ENCODE results near the gene PTPRN2.
A peak's percentile ranks its signal among the peaks of the same experiment; 100 is the strongest.

Gene PTPRN2

GRCh38 chr7:158397885-158398284 lies 189.7 kb downstream of the PTPRN2 start:
- no peak overlapping the region for H3K4me3 Mint-ChIP-seq
- H3K4me1 Mint-ChIP-seq (ENCODE audit: low read depth in 2 of 2) = no peaks in the 10 kb centered on the region
- H3K27ac Mint-ChIP-seq = no peak overlapping the region
- ATAC-seq (replicated peaks) = no peak
- DNase-seq = no peak
- peaks cover 3 to 15% of the 10 kb centered on the region in 2 donors for H3K9me3 Mint-ChIP-seq
- H3K36me3 Mint-ChIP-seq (ENCODE audit: insufficient read depth) = no peaks in the 10 kb centered on the region
- H3K27me3 Mint-ChIP-seq = peaks cover 7 to 27% of the 10 kb centered on the region in 2 donors

- no peak overlapping the region for H3K4me3 Mint-ChIP-seq
- ATAC-seq (replicated peaks) = no peak
- peaks cover 3 to 15% of the 10 kb centered on the region in 2 donors for H3K9me3 Mint-ChIP-seq
- peaks cover 7 to 20% of the 10 kb centered on the region in 2 donors for H3K27me3 Mint-ChIP-seq
- H3K27ac Mint-ChIP-seq = no peak overlapping the region
- no peak for DNase-seq
- H3K4me1 Mint-ChIP-seq (ENCODE audit: low read depth in 2 of 2) = no peaks in the 10 kb centered on the region
- H3K36me3 Mint-ChIP-seq (ENCODE audit: insufficient read depth) = no peaks in the 10 kb centered on the region
Observed at GRCh38 chr7:158396982-158397862, 190.4 kb downstream of the PTPRN2 start.

GRCh38 chr7:158396301-158396905 lies 191.2 kb downstream of the PTPRN2 start:
- no peak for ATAC-seq (replicated peaks)
- H3K9me3 Mint-ChIP-seq = peaks cover 3 to 15% of the 10 kb centered on the region in 2 donors
- no peak overlapping the region for H3K4me3 Mint-ChIP-seq
- H3K27ac Mint-ChIP-seq = no peak overlapping the region
- H3K27me3 Mint-ChIP-seq = peaks cover 2 to 13% of the 10 kb centered on the region in 2 donors
- no peaks in the 10 kb centered on the region for H3K36me3 Mint-ChIP-seq (ENCODE audit: insufficient read depth)
- no peaks in the 10 kb centered on the region for H3K4me1 Mint-ChIP-seq (ENCODE audit: low read depth in 2 of 2)
- no peak for DNase-seq

- DNase-seq (no peak), ATAC-seq (replicated peaks) (no peak)
- Mint-ChIP-seq H3K9me3 (peaks cover 3 to 15% of the 10 kb centered on the region in 2 donors), H3K27me3 (peaks cover 0 to 13% of the 10 kb centered on the region in 2 donors), H3K4me1 (ENCODE audit: low read depth in 2 of 2) (no peaks in the 10 kb centered on the region), H3K36me3 (ENCODE audit: insufficient read depth) (no peaks in the 10 kb centered on the region), H3K4me3 (no peak overlapping the region), H3K27ac (no peak overlapping the region)
Observed at GRCh38 chr7:158395780-158396278, 191.8 kb downstream of the PTPRN2 start.

DNA sequence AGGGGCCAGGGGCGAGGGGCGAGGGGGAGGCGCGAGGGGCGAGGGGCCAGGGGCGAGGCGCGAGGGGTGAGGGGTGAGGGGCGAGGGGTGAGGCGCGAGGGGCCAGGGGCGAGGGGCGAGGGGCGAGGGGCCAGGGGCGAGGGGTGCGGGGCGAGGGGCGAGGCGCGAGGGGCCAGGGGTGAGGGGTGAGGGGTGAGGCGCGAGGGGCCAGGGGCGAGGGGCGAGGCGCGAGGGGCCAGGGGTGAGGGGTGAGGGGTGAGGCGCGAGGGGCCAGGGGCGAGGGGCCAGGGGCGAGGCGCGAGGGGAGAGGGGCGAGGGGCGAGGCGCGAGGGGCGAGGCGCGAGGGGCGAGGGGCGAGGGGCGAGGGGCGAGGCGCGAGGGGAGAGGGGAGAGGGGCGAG lies 192.3 kb downstream of the PTPRN2 start:
- Mint-ChIP-seq H3K4me3 (no peak overlapping the region), H3K27me3 (peaks cover 0 to 13% of the 10 kb centered on the region in 2 donors)
- ATAC-seq (replicated peaks) = no peak

DNA sequence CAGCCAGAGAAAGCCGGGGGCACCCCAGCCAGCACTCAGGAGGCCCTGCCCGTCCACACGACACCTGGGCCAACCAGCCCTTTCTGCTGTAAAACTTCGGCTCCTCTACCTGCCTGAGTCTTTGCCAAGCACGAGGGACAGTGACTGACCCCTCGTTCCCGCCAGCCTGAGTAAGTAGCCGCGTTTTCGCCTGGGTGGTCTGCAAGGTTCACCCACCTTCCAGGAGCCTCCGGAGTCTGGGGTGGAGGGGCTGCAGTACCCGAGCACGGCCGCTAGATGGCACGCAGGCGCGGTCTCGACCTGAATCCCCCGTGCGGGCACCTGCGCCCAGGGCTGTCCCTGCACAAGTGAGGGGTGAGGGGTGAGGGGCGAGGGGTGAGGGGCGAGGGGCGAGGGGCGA lies 192.7 kb downstream of the PTPRN2 start:
- no peaks in the 10 kb centered on the region for H3K4me1 Mint-ChIP-seq (ENCODE audit: low read depth in 2 of 2)
- ATAC-seq (replicated peaks) (no peak), DNase-seq (peak; percentile 15 to 26 (median 21))
- H3K36me3 Mint-ChIP-seq (ENCODE audit: insufficient read depth) = no peaks in the 10 kb centered on the region
- peak overlapping the region in 1 of 2 donors; percentile 54 for H3K27ac Mint-ChIP-seq
- H3K9me3 Mint-ChIP-seq = peaks cover 3 to 15% of the 10 kb centered on the region in 2 donors
- H3K27me3 Mint-ChIP-seq = peaks cover 0 to 15% of the 10 kb centered on the region in 2 donors
- no peak overlapping the region for H3K4me3 Mint-ChIP-seq

More for the DNA sequence above, 192.3 kb downstream of the PTPRN2 start:
- no peaks in the 10 kb centered on the region for H3K4me1 Mint-ChIP-seq (ENCODE audit: low read depth in 2 of 2)
- peaks cover 3 to 15% of the 10 kb centered on the region in 2 donors for H3K9me3 Mint-ChIP-seq
- no peak overlapping the region for H3K27ac Mint-ChIP-seq
- no peaks in the 10 kb centered on the region for H3K36me3 Mint-ChIP-seq (ENCODE audit: insufficient read depth)
- no peak for DNase-seq

DNA sequence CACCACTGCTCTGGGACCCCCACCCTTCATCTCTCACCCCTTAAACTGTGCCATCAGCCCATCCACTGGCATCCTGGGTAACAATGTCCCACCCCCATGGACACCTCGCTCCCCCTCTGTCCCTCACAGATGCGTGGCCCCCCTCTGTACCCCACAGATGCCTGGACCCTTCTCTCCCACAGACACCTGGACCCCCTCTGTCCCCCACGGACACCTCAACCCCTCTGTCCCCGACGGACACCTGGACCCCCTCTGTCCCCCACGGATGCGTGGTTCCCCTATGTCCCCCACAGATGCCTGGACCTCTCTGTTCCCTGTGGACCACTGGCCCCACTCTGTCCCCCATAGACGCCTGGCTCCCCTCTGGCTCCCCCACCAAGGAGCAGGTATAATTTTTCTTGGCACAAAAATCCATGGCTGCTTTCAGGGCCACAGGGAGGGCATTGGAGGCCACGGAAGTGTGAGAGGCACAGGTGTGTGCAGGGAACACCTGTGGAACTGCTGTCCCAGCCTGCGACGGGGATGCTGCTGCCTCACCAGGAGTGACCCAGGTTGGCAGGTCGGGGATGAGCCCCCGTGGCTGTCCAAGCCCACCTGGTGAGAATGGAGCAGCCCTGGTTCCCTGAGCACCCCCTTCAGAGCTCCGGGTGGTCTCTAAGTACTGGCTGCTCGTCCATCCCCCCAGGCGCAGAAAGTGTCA lies 193.5 kb downstream of the PTPRN2 start:
- DNase-seq = no peak
- Mint-ChIP-seq H3K27me3 (peaks cover 0 to 18% of the 10 kb centered on the region in 2 donors), H3K27ac (peak overlapping the region in 1 of 2 donors; percentile 54)

DNA sequence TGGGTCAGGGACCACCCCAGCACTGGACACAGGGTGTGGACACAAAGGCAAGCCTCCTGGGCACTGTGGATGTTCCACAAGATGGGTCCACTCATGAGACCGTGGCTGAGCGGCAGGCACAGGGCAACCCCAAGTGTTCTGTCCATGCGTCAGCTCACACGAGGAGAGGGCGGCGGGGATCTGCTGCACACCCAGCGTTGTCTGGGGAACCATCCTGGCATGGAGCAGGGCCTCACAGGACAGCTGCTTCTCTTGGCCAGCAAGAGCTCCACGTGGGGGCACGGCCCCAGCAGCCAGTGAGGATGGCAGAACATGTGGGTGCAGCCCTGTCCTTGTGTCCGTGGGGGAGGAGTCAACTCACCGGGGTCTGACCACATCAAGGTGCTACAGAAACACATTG lies 195.4 kb downstream of the PTPRN2 start:
- Mint-ChIP-seq H3K9me3 (no peaks in the 10 kb centered on the region), H3K27me3 (peaks cover 0 to 35% of the 10 kb centered on the region in 2 donors), H3K27ac (no peak overlapping the region), H3K36me3 (ENCODE audit: insufficient read depth) (no peaks in the 10 kb centered on the region), H3K4me1 (ENCODE audit: low read depth in 2 of 2) (no peaks in the 10 kb centered on the region), H3K4me3 (no peak overlapping the region)
- ATAC-seq (replicated peaks) (no peak), DNase-seq (no peak)

More for the DNA sequence above, 193.5 kb downstream of the PTPRN2 start:
- ATAC-seq (replicated peaks) = no peak
- no peaks in the 10 kb centered on the region for H3K36me3 Mint-ChIP-seq (ENCODE audit: insufficient read depth)
- H3K4me1 Mint-ChIP-seq (ENCODE audit: low read depth in 2 of 2) = no peaks in the 10 kb centered on the region
- H3K4me3 Mint-ChIP-seq = no peak overlapping the region
- H3K9me3 Mint-ChIP-seq = peaks cover 3 to 9% of the 10 kb centered on the region in 2 donors

DNA sequence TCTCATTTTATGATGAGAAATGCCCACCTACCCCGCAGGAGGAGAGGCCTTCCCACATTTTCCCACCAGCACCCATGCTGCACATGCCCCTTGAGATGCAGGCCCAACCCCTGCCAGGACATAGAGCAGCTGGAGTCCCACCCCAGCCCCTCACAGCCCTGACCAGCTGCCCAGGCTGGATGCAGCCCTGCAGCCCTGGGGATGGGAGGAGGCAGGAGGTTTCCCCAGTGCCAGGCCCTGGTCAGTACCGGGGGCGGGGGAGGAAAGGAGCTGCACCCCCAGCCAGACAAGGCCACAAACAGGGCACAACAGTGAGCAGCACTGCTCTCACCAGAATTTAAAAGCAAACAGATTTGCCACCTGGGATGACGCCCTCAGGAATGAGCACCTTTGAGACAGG lies 196.1 kb downstream of the PTPRN2 start:
- no peak overlapping the region for H3K27ac Mint-ChIP-seq
- DNase-seq (no peak), ATAC-seq (replicated peaks) (no peak)
- peaks cover 0 to 42% of the 10 kb centered on the region in 2 donors for H3K27me3 Mint-ChIP-seq
- no peaks in the 10 kb centered on the region for H3K9me3 Mint-ChIP-seq
- H3K4me3 Mint-ChIP-seq = no peak overlapping the region
- H3K36me3 Mint-ChIP-seq (ENCODE audit: insufficient read depth) = no peaks in the 10 kb centered on the region
- H3K4me1 Mint-ChIP-seq (ENCODE audit: low read depth in 2 of 2) = no peaks in the 10 kb centered on the region

GRCh38 chr7:158391141-158391540 lies 196.5 kb downstream of the PTPRN2 start:
- H3K4me1 Mint-ChIP-seq (ENCODE audit: low read depth in 2 of 2) = no peaks in the 10 kb centered on the region
- H3K27me3 Mint-ChIP-seq = peaks cover 0 to 42% of the 10 kb centered on the region in 2 donors
- H3K9me3 Mint-ChIP-seq = no peaks in the 10 kb centered on the region
- H3K36me3 Mint-ChIP-seq (ENCODE audit: insufficient read depth) = no peaks in the 10 kb centered on the region
- no peak overlapping the region for H3K4me3 Mint-ChIP-seq
- H3K27ac Mint-ChIP-seq = no peak overlapping the region
- no peak for DNase-seq
- ATAC-seq (replicated peaks) = no peak

- H3K27ac Mint-ChIP-seq = no peak overlapping the region
- H3K36me3 Mint-ChIP-seq (ENCODE audit: insufficient read depth) = no peaks in the 10 kb centered on the region
- peaks cover 0 to 42% of the 10 kb centered on the region in 2 donors for H3K27me3 Mint-ChIP-seq
- H3K9me3 Mint-ChIP-seq = no peaks in the 10 kb centered on the region
- no peak for ATAC-seq (replicated peaks)
- H3K4me1 Mint-ChIP-seq (ENCODE audit: low read depth in 2 of 2) = no peaks in the 10 kb centered on the region
- DNase-seq = no peak
- no peak overlapping the region for H3K4me3 Mint-ChIP-seq
Observed at GRCh38 chr7:158390460-158390859, 197.2 kb downstream of the PTPRN2 start.

GRCh38 chr7:158389514-158390425 lies 197.9 kb downstream of the PTPRN2 start:
- no peak overlapping the region for H3K4me3 Mint-ChIP-seq
- ATAC-seq (replicated peaks) = no peak
- DNase-seq = no peak
- H3K4me1 Mint-ChIP-seq (ENCODE audit: low read depth in 2 of 2) = no peaks in the 10 kb centered on the region
- no peak overlapping the region for H3K27ac Mint-ChIP-seq
- no peaks in the 10 kb centered on the region for H3K9me3 Mint-ChIP-seq
- H3K27me3 Mint-ChIP-seq = peaks cover 0 to 47% of the 10 kb centered on the region in 2 donors
- no peaks in the 10 kb centered on the region for H3K36me3 Mint-ChIP-seq (ENCODE audit: insufficient read depth)

All from effector memory CD8-positive, alpha-beta T cell (primary cell).